ENCODE results near the gene SCAND1.
"Not testable (repeated sequence)": the region's sequence is repeated elsewhere in the genome, so short reads cannot be mapped to it uniquely, and the experiment has no call there.

SCAND1 gene

DNA sequence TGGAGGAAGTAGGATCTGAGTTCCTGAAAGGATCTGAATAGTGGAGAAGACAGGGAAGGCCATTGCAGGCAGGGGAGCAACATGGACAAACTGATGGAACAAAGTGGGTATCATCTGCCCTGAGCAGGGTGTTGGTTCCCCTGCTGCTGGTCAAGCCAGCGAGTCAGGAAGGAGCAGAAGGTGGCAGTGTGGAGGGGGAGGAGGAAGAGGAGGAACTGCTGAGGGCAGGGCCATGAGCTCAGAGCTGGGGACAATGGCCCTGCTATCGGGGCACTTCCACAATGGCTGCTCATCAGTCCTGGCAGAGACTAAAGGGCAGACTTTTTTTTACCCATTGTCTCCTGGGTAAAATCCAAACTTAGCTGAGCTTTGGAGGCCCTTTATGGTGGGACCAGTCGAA is 27.7 kb upstream of the SCAND1 start:
- no peaks in the 10 kb centered on the region for H3K27me3 ChIP-seq (replicated peaks; ENCODE audit: control insufficient read depth, insufficient read depth, low read length)
- H3K4me3 ChIP-seq (ENCODE audit: low read length): no peak overlapping the region
- H3K9me3 ChIP-seq (ENCODE audit: control insufficient read depth, low read length): no peaks in the 10 kb centered on the region
- H3K36me3 ChIP-seq (ENCODE audit: control insufficient read depth, insufficient read depth, low read length, severe bottlenecking): no peaks in the 10 kb centered on the region
- no peak for DNase-seq (ENCODE audit: low read depth)
- no peak overlapping the region for H3K9ac ChIP-seq (ENCODE audit: low read length)
- peaks cover 32% of the 10 kb centered on the region for H3K4me1 ChIP-seq (ENCODE audit: control insufficient read depth, insufficient read depth, low read length)

DNA sequence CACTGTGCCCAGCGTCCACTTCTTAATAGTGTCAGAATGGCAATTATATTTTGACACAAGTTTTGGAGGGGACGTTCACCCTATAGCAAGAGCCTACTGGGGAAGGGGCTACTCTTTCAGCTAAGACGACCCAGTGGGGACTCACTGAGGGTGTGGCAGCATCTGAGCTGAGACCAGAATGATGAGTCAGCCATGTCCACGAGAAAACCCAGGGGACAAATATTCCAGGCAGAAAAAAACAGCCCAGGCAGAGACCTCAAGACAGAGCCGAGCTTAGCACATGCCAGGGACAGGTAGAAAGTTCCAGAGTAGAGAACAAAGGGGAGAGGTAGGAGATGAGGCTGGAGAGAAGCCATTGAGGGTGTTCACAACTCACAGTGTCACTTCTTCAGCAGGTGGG is 25.2 kb upstream of the SCAND1 start:
- no peak overlapping the region for H3K9ac ChIP-seq (ENCODE audit: low read length)
- no peak overlapping the region for H3K4me3 ChIP-seq (ENCODE audit: low read length)
- H3K9me3 ChIP-seq (ENCODE audit: control insufficient read depth, low read length): no peaks in the 10 kb centered on the region
- H3K27me3 ChIP-seq (replicated peaks; ENCODE audit: control insufficient read depth, insufficient read depth, low read length): no peaks in the 10 kb centered on the region
- no peaks in the 10 kb centered on the region for H3K36me3 ChIP-seq (ENCODE audit: control insufficient read depth, insufficient read depth, low read length, severe bottlenecking)
- H3K4me1 ChIP-seq (ENCODE audit: control insufficient read depth, insufficient read depth, low read length): peaks cover 38% of the 10 kb centered on the region
- DNase-seq (ENCODE audit: low read depth): peak; percentile 17

DNA sequence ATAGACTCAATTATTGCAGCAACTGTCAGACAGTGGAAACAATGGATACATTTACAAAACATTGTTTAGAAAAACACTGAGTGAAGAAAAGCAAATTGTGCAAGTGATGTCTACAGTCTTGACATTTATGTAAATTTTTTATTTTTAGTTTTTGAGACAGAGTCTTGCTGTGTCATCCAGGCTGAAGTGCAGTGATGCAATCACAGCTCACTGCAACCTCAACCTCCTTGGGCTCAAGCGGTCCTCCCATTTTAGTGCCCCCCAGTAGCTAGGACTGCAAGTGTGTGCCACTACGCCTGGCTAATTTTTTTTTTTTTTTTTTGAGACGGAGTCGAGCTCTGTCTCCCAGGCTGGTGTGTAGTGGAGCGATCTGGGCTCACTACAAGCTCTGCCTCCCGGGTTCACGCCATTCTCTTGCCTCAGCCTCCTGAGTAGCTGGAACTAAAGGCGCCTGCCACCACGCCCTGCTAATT is 23.8 kb upstream of the SCAND1 start:
- no peak overlapping the region for H3K4me3 ChIP-seq (ENCODE audit: low read length)
- H3K9ac ChIP-seq (ENCODE audit: low read length): peak overlapping the region; percentile 36
- no peaks in the 10 kb centered on the region for H3K36me3 ChIP-seq (ENCODE audit: control insufficient read depth, insufficient read depth, low read length, severe bottlenecking)
- H3K27me3 ChIP-seq (replicated peaks; ENCODE audit: control insufficient read depth, insufficient read depth, low read length): no peaks in the 10 kb centered on the region
- H3K4me1 ChIP-seq (ENCODE audit: control insufficient read depth, insufficient read depth, low read length): peaks cover 38% of the 10 kb centered on the region
- peak; percentile 70 for DNase-seq (ENCODE audit: low read depth)
- no peaks in the 10 kb centered on the region for H3K9me3 ChIP-seq (ENCODE audit: control insufficient read depth, low read length)

DNA sequence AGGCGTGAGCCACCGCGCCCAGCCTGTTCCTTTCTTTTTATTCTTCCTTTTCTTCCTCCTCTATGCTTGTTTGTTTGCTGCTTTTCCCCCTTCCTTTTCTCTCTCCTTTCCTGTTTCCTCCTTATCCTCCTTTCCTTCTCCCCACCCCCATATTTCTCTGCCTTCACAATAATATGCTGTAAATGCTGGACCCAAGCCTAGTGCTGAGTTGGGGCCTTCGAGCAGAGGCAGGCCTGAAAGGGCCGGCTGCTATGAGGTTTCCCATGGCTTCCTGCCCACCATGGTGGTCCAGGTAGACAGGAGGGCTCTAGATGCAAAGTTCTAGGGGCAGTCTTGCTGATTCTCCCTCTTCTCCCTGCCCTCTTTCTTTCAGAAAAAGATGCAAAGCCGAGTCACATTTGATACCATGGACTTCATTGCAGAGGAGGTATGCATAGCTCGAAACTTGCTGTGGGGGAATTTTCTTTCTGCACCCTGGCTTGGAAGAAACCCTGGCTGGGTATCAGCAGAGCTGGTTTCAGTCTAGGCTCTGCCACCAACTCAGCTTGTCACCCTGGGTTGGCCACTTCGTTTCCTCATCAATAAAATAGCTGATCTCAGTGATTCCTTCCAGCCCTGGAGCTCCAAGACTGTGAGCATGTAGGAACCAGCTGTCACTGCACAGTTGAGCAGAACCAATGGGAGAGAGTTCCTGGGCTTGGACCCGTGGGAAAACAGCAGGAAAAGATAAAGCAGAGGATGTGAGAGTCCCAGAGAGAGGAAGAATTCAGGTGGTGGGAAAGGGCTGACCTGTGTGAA is 21.5 kb upstream of the SCAND1 start:
- Histone ChIP-seq H3K27me3 (replicated peaks; ENCODE audit: control insufficient read depth, insufficient read depth, low read length) (no peaks in the 10 kb centered on the region), H3K4me3 (ENCODE audit: low read length) (no peak overlapping the region), H3K4me1 (ENCODE audit: control insufficient read depth, insufficient read depth, low read length) (peaks cover 38% of the 10 kb centered on the region), H3K9ac (ENCODE audit: low read length) (no peak overlapping the region), H3K9me3 (ENCODE audit: control insufficient read depth, low read length) (no peaks in the 10 kb centered on the region), H3K36me3 (ENCODE audit: control insufficient read depth, insufficient read depth, low read length, severe bottlenecking) (no peaks in the 10 kb centered on the region)
- DNase-seq (ENCODE audit: low read depth): no peak

DNA sequence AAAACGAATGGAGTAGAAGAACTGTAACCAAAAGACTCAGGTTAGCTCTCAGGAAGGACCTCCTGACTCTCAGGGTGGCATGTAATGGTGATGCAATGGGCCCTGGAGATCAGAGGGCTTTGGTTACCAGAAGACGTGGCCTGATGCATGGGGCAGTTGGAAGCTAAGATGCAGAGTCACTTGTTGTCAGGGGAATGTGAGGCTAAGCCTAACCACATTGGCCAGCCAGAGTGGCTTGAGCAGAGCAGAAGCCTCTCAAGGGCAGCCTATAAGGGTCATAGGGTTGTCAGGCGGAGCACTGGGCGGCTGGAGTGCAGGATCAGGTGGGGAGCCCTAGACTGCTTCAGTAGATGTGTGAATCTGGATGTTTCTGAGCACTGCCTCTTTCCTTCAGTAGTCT is 20.0 kb upstream of the SCAND1 start:
- Histone ChIP-seq H3K36me3 (ENCODE audit: control insufficient read depth, insufficient read depth, low read length, severe bottlenecking) (no peaks in the 10 kb centered on the region), H3K27me3 (replicated peaks; ENCODE audit: control insufficient read depth, insufficient read depth, low read length) (no peaks in the 10 kb centered on the region), H3K9me3 (ENCODE audit: control insufficient read depth, low read length) (no peaks in the 10 kb centered on the region), H3K9ac (ENCODE audit: low read length) (no peak overlapping the region), H3K4me3 (ENCODE audit: low read length) (no peak overlapping the region), H3K4me1 (ENCODE audit: control insufficient read depth, insufficient read depth, low read length) (peaks cover 29% of the 10 kb centered on the region)
- no peak for DNase-seq (ENCODE audit: low read depth)

DNA sequence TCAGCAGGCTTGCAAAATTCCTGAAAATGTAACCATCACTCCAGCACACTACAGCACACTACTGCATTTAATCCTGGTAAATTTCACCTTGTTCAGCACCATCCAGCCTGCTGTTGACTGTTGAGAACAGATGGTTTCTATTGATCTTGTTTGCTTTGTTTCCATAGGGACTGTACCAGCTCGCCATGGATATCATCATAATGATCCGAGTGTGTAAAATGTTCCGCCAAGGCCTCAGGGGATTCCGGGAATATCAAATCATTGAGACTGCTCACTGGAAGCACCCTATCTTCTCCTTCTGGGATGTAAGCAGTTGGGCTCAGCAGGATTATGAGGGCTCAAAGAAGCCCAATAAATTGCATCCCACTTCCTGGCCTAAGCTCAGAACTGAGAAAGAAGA is 18.2 kb upstream of the SCAND1 start:
- no peaks in the 10 kb centered on the region for H3K36me3 ChIP-seq (ENCODE audit: control insufficient read depth, insufficient read depth, low read length, severe bottlenecking)
- no peak overlapping the region for H3K4me3 ChIP-seq (ENCODE audit: low read length)
- H3K9ac ChIP-seq (ENCODE audit: low read length): no peak overlapping the region
- peaks cover 11% of the 10 kb centered on the region for H3K4me1 ChIP-seq (ENCODE audit: control insufficient read depth, insufficient read depth, low read length)
- DNase-seq (ENCODE audit: low read depth): peak; percentile 29
- no peaks in the 10 kb centered on the region for H3K27me3 ChIP-seq (replicated peaks; ENCODE audit: control insufficient read depth, insufficient read depth, low read length)
- no peaks in the 10 kb centered on the region for H3K9me3 ChIP-seq (ENCODE audit: control insufficient read depth, low read length)

DNA sequence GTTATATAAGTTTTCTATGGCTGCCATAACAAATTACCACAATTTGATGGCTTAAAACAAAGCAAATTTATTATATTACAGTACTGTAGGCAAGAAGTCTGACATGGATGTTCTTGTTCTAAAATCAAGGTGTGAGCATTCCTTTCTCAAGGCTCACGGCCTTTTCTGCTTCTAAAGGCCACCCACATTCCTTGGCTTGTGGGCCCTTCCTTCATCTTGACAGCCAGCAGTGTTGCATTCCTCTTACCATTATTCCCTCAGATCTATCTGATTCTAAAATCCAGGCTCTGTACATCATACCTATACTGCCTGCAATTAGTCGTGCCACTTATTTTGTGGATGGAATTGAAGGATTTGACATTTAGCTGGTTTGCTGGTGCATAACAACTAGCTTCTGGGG is 17.7 kb upstream of the SCAND1 start:
- no peak for DNase-seq (ENCODE audit: low read depth)
- no peak overlapping the region for H3K4me3 ChIP-seq (ENCODE audit: low read length)

DNA sequence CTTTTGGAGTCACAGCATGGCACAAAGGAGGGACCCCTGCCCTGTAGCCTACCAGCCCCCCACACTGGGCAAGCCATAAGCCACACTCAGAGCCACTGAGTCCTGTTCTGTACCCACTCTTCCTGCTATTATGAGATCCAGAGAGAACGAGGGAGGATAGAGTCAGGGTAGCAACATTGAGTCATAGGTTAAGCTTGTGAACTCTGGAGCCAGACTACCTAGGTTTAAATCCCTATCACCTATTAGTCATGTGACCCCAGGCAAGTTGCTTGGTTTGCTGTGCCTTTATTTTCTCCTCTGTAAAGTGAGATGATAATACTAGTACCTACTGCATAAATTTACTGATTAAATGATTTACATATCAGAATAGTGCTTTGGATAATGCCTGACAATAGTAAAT is 14.6 kb upstream of the SCAND1 start:
- Histone ChIP-seq H3K4me1 (ENCODE audit: control insufficient read depth, insufficient read depth, low read length) (no peaks in the 10 kb centered on the region), H3K9ac (ENCODE audit: low read length) (no peak overlapping the region), H3K36me3 (ENCODE audit: control insufficient read depth, insufficient read depth, low read length, severe bottlenecking) (no peaks in the 10 kb centered on the region), H3K27me3 (replicated peaks; ENCODE audit: control insufficient read depth, insufficient read depth, low read length) (no peaks in the 10 kb centered on the region), H3K4me3 (ENCODE audit: low read length) (no peak overlapping the region), H3K9me3 (ENCODE audit: control insufficient read depth, low read length) (no peaks in the 10 kb centered on the region)
- DNase-seq (ENCODE audit: low read depth): no peak

More for the DNA sequence above, 17.7 kb upstream of the SCAND1 start:
- no peaks in the 10 kb centered on the region for H3K9me3 ChIP-seq (ENCODE audit: control insufficient read depth, low read length)
- peaks cover 7% of the 10 kb centered on the region for H3K4me1 ChIP-seq (ENCODE audit: control insufficient read depth, insufficient read depth, low read length)
- H3K27me3 ChIP-seq (replicated peaks; ENCODE audit: control insufficient read depth, insufficient read depth, low read length): no peaks in the 10 kb centered on the region
- no peaks in the 10 kb centered on the region for H3K36me3 ChIP-seq (ENCODE audit: control insufficient read depth, insufficient read depth, low read length, severe bottlenecking)
- H3K9ac ChIP-seq (ENCODE audit: low read length): no peak overlapping the region

DNA sequence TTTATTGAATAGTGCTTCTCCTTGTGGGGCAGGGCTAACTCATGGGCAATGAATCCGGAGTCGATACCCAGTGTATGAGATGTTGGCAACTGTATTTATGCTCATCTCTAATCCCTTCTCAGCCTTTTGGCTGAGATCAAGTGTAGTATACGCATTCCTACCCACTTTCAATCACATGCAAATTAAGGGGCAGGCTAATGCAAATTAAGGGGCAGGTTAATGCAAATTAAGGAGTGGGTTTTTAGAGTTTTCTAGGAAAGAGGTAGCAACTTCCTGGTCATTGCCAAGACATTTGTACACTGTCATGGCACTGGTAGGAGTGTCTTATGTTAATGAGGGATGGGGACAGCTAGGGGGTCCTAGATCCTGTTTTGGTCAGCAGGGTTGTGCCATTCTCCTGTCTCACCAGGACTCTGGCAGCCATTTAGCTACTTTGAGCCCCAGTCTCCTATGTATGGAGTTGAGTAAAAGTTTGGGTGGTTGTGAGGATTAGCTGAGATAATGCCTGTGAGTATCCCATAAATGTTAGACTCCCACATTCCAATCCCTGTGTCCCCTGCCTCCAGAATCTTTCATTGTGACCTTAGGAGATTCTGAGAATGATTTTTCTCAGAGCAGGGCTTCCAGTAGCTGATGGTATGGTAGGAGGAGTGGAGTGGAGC is 13.8 kb upstream of the SCAND1 start, which contains the start of gene CNBD2:
CNBD2 (plus strand) TSS at position 612 of the 662 bp plus-strand sequence. CDS start 173 bp downstream, outside the sequence.
- Histone ChIP-seq H3K4me1 (ENCODE audit: control insufficient read depth, insufficient read depth, low read length) (no peaks in the 10 kb centered on the region), H3K9me3 (ENCODE audit: control insufficient read depth, low read length) (no peaks in the 10 kb centered on the region), H3K36me3 (ENCODE audit: control insufficient read depth, insufficient read depth, low read length, severe bottlenecking) (no peaks in the 10 kb centered on the region), H3K4me3 (ENCODE audit: low read length) (no peak within 1 kb of the TSS), H3K9ac (ENCODE audit: low read length) (no peak within 1 kb of the TSS), H3K27me3 (replicated peaks; ENCODE audit: control insufficient read depth, insufficient read depth, low read length) (no peaks in the 10 kb centered on the region)
- no peak for DNase-seq (ENCODE audit: low read depth)

DNA sequence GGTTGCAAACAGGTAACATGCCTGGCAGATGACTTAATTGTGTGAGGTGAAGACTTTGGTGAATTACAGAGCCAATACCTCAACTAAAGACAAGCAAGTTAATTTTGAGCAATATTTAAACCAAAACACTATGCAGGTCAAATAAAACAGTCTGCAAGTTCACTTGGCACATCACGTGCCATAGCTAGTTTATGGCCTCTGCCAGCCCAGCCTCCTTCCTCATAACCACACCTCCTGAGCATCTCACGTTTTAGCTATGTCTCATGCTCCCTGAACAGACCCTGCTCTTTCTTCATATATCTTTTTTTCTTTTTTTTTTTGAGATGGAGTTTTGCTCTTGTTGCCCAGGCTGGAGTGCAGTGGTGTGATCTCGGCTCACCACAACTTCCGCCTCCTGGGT is 9.6 kb upstream of the SCAND1 start:
- no peak for DNase-seq (ENCODE audit: low read depth)
- Histone ChIP-seq H3K9ac (ENCODE audit: low read length) (no peak overlapping the region), H3K4me3 (ENCODE audit: low read length) (no peak overlapping the region), H3K27me3 (replicated peaks; ENCODE audit: control insufficient read depth, insufficient read depth, low read length) (no peaks in the 10 kb centered on the region), H3K9me3 (ENCODE audit: control insufficient read depth, low read length) (no peaks in the 10 kb centered on the region), H3K36me3 (ENCODE audit: control insufficient read depth, insufficient read depth, low read length, severe bottlenecking) (no peaks in the 10 kb centered on the region), H3K4me1 (ENCODE audit: control insufficient read depth, insufficient read depth, low read length) (no peaks in the 10 kb centered on the region)

DNA sequence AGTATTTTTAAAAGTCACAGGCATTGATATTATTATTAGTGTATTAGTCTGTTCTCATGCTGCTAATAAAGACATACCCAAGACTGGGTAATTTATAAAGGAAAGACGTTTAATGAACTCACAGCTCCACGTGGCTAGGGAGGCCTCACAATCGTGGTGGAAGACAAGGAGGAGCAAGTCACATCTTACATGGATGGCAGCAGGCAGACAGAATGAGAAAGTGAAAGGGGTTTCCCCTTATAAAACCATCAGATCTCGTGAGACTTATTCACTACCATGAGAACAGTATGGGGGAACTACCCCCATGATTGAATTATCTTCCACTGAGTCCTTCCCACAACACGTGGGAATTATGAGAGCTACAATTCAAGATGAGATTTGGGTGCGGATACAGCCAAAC is 5.0 kb upstream of the SCAND1 start:
- not testable (repeated sequence) for H3K4me1 ChIP-seq (ENCODE audit: control insufficient read depth, insufficient read depth, low read length); H3K9ac ChIP-seq (ENCODE audit: low read length); DNase-seq (ENCODE audit: low read depth); H3K4me3 ChIP-seq (ENCODE audit: low read length); H3K9me3 ChIP-seq (ENCODE audit: control insufficient read depth, low read length); H3K36me3 ChIP-seq (ENCODE audit: control insufficient read depth, insufficient read depth, low read length, severe bottlenecking); H3K27me3 ChIP-seq (replicated peaks; ENCODE audit: control insufficient read depth, insufficient read depth, low read length)
